Measurements from ENCODE around the gene AUTS2. TPM values are rescaled to one million over a fixed set of nuclear protein-coding genes. Genes with fewer than 3 reads are reported as not detected.

The AUTS2 gene
- total RNA-seq, 1 donor from 2014 or later: 0.20 TPM

- DNase-seq (ENCODE audit: low read depth, low spot score): no peak
Measured at GRCh38 chr7:70566671-70567070, 968.4 kb downstream of the AUTS2 start.

GRCh38 chr7:70568674-70569334 is 970.5 kb downstream of the AUTS2 start:
- DNase-seq (ENCODE audit: low read depth, low spot score): no peak

- no peak for DNase-seq (ENCODE audit: low read depth, low spot score)
Measured at GRCh38 chr7:70569335-70569819, 971.1 kb downstream of the AUTS2 start.

GRCh38 chr7:70570029-70570428 is 971.8 kb downstream of the AUTS2 start:
- no peak for DNase-seq (ENCODE audit: low read depth, low spot score)

GRCh38 chr7:70570961-70571360 is 972.7 kb downstream of the AUTS2 start:
- no peak for DNase-seq (ENCODE audit: low read depth, low spot score)

- DNase-seq (ENCODE audit: low read depth, low spot score): no peak
Measured at GRCh38 chr7:70571403-70571934, 973.2 kb downstream of the AUTS2 start.

- DNase-seq (ENCODE audit: low read depth, low spot score): no peak
Measured at GRCh38 chr7:70571961-70572360, 973.7 kb downstream of the AUTS2 start.

GRCh38 chr7:70572571-70572970 is 974.3 kb downstream of the AUTS2 start:
- DNase-seq (ENCODE audit: low read depth, low spot score): no peak

GRCh38 chr7:70573071-70573661 is 974.9 kb downstream of the AUTS2 start:
- no peak for DNase-seq (ENCODE audit: low read depth, low spot score)

GRCh38 chr7:70573696-70574095 is 975.4 kb downstream of the AUTS2 start:
- no peak for DNase-seq (ENCODE audit: low read depth, low spot score)

- DNase-seq (ENCODE audit: low read depth, low spot score): no peak
Measured at GRCh38 chr7:70574314-70574834, 976.1 kb downstream of the AUTS2 start.

GRCh38 chr7:70574970-70575799 is 976.9 kb downstream of the AUTS2 start:
- DNase-seq (ENCODE audit: low read depth, low spot score): no peak

- no peak for DNase-seq (ENCODE audit: low read depth, low spot score)
Measured at GRCh38 chr7:70577078-70577477, 978.8 kb downstream of the AUTS2 start.

- DNase-seq (ENCODE audit: low read depth, low spot score): no peak
Measured at GRCh38 chr7:70578131-70578530, 979.9 kb downstream of the AUTS2 start.

GRCh38 chr7:70579397-70580097 is 981.3 kb downstream of the AUTS2 start:
- DNase-seq (ENCODE audit: low read depth, low spot score): no peak

- no peak for DNase-seq (ENCODE audit: low read depth, low spot score)
Measured at GRCh38 chr7:70580161-70580560, 981.9 kb downstream of the AUTS2 start.

- DNase-seq (ENCODE audit: low read depth, low spot score): no peak
Measured at GRCh38 chr7:70582927-70583895, 984.9 kb downstream of the AUTS2 start.

GRCh38 chr7:70583965-70584883 is 985.9 kb downstream of the AUTS2 start:
- DNase-seq (ENCODE audit: low read depth, low spot score): no peak

- no peak for DNase-seq (ENCODE audit: low read depth, low spot score)
Measured at GRCh38 chr7:70585071-70585470, 986.8 kb downstream of the AUTS2 start.

Measured in pulmonary artery endothelial cell (primary cell).